Esophagus muscularis mucosa (tissue), 4 donors: ENCODE results near the gene VTI1A.

ENCODE experiments used
- EP300 ChIP-seq: sonication (generic); formaldehyde crosslinking; IDR thresholded peaks from one replicate; pipeline ENCODE4 v1.6.1; 2017; ENCODE audit warnings: antibody characterized with exemption
- POLR2A ChIP-seq: fragments of 450-650 bp; IDR thresholded peaks from one replicate; pipeline ENCODE4 v1.6.1; 2017; ENCODE audit warnings: antibody characterized with exemption, moderate library complexity, mild to moderate bottlenecking, low read depth
- POLR2AphosphoS5 ChIP-seq, 2 donors: sonication (generic); formaldehyde crosslinking; IDR thresholded peaks; one replicate each; pipeline ENCODE4 v1.6.1; 2017; ENCODE audit warnings: antibody characterized with exemption in 2 of 2
- TF ChIP-seq, protein P1 (sequence below), 3 experiments: fragments of 200-600 bp in 2 of 3; fragments of 450-650 bp in 1 of 3; sonication (generic) in 2 of 3; IDR thresholded peaks; one replicate each; pipeline ENCODE4 v1.5.1; 2017 to 2019; ENCODE audit warnings: antibody characterized with exemption in 3 of 3, mild to moderate bottlenecking in 2 of 3, moderate library complexity in 1 of 3

GRCh38 chr10:112653851-112654250 lies 206.8 kb downstream of the VTI1A start:
- TF ChIP-seq, protein P1, sequence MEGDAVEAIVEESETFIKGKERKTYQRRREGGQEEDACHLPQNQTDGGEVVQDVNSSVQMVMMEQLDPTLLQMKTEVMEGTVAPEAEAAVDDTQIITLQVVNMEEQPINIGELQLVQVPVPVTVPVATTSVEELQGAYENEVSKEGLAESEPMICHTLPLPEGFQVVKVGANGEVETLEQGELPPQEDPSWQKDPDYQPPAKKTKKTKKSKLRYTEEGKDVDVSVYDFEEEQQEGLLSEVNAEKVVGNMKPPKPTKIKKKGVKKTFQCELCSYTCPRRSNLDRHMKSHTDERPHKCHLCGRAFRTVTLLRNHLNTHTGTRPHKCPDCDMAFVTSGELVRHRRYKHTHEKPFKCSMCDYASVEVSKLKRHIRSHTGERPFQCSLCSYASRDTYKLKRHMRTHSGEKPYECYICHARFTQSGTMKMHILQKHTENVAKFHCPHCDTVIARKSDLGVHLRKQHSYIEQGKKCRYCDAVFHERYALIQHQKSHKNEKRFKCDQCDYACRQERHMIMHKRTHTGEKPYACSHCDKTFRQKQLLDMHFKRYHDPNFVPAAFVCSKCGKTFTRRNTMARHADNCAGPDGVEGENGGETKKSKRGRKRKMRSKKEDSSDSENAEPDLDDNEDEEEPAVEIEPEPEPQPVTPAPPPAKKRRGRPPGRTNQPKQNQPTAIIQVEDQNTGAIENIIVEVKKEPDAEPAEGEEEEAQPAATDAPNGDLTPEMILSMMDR (IDR thresholded peaks at IDR 0.05), result no peak
- TF ChIP-seq POLR2A (no peak), POLR2AphosphoS5 (IDR thresholded peaks at IDR 0.05) (no peak), EP300 (no peak)
